GM12865 (cell line): ENCODE data around the gene HSDL2.
A peak's percentile ranks its signal among the peaks of the same experiment; 100 is the strongest.

Source experiments
- DNase-seq: peaks from one replicate; pipeline ENCODE4 v3.0.0; 2010; ENCODE audit warnings: low read depth
- H3K4me3 ChIP-seq: 2 replicates; pipeline ENCODE4 v1.5.1; 2011; ENCODE audit warnings: mild to moderate bottlenecking, low read depth, low read length, control low read depth
- TF ChIP-seq, protein P1 (sequence below): IDR thresholded peaks from 2 replicates; pipeline ENCODE4 v1.5.1; 2011; ENCODE audit warnings: low read length, control low read depth, low read depth, inconsistent platforms; ENCODE audit not compliant: insufficient read depth; ENCODE audit errors: missing control alignments

Gene HSDL2

DNA sequence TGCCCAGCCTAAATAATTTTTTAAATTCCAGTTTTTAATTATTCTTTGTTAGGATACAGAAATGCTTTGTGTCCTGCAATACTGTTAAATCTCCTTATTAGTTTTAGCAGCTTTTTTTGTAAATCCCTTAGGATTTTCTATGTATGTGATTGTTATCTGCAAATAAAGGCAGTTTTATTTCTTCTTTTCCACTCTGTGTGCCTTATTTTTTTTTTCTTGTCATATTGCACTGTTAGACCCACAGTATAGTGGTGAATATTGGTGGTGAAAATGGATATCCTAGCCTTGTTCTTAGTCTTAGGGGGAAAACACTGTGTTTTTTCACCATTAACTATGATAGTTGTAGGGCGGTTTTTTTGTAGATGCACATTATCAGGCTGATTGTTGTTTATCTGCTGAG lies 95.4 kb downstream of the HSDL2 start:
- DNase-seq: no peak
- no peak overlapping the region for H3K4me3 ChIP-seq
- TF ChIP-seq, protein P1, sequence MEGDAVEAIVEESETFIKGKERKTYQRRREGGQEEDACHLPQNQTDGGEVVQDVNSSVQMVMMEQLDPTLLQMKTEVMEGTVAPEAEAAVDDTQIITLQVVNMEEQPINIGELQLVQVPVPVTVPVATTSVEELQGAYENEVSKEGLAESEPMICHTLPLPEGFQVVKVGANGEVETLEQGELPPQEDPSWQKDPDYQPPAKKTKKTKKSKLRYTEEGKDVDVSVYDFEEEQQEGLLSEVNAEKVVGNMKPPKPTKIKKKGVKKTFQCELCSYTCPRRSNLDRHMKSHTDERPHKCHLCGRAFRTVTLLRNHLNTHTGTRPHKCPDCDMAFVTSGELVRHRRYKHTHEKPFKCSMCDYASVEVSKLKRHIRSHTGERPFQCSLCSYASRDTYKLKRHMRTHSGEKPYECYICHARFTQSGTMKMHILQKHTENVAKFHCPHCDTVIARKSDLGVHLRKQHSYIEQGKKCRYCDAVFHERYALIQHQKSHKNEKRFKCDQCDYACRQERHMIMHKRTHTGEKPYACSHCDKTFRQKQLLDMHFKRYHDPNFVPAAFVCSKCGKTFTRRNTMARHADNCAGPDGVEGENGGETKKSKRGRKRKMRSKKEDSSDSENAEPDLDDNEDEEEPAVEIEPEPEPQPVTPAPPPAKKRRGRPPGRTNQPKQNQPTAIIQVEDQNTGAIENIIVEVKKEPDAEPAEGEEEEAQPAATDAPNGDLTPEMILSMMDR: no peak

DNA sequence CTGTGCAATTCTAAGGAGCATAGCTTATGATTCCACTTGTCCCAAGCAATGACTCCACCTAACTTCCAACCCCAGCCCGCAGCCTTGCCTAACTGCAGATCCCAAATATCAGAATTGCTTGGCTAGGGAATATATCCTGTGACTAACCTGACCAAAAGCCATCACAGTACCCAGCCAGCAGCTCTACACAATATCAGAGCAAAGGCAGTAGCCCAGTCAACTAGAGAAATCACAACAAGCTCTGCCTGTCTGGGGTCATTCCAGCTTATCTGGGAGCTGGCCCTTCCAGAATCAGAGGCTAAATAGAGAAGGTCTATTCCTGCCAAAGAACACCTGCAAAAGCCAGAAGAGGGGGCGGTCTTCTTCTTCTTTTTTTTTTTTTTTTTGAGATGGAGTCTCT lies 97.4 kb downstream of the HSDL2 start:
- TF ChIP-seq, protein P1: no peak
- no peak overlapping the region for H3K4me3 ChIP-seq
- DNase-seq: no peak

DNA sequence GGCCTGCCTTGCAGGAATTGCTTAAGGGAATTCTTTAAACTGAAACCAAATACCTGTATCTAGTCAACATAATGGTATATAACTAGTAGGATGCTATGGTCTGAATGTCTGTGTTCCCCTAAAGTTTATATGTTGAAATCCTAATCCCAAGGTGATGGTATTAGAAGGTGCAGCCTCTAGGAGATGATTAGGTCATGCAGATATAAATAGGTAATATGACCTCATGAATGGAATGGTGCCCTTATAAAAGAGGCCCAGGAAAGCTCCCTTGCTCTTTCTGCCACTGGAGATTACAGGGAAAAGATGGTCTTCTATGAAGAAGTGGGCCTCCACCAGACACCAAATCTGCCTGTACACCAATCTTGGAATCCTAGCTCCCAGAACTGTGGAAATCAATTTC lies 99.3 kb downstream of the HSDL2 start:
- H3K4me3 ChIP-seq: no peak overlapping the region
- TF ChIP-seq, protein P1: no peak
- no peak for DNase-seq

DNA sequence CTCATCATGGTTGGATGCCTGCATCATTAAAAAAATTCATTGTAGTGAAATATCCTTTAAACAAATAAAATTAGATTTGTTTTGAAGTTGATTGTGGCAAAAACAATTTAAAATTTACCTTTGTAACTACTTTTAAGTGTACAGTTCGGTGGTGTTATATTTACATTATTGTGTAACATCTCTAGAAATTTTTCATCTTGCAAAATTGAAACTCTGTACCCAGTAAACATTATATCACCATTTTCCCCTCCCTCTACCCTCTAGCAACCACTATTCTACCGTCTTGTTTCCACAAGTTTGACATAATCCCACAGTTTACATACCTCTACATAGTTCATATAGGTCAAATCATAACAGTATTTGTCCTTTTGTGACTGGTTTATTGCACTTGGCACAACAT lies 104.7 kb downstream of the HSDL2 start:
- TF ChIP-seq, protein P1: no peak
- DNase-seq: no peak
- H3K4me3 ChIP-seq: no peak overlapping the region

DNA sequence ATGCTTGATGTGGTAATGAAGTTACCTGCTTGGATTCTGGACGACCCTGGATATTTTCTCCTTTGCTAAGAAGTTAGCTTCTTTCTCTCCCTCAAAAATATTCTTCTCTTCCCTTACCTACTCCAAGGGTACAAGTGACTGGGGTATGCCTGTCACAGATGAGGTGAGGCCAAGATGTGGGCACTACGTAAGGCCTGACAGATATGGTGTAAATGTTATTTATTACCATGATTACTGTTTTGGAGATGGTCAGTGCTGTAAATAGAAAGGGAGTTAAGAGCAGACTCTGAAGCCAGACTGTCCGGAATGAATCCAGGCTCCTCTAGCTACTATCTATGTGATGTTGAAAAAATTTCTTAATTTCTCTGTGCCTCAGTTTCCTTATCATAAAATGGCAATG lies 105.7 kb downstream of the HSDL2 start:
- TF ChIP-seq, protein P1: no peak
- DNase-seq: no peak
- H3K4me3 ChIP-seq: peak overlapping the region; percentile 97

DNA sequence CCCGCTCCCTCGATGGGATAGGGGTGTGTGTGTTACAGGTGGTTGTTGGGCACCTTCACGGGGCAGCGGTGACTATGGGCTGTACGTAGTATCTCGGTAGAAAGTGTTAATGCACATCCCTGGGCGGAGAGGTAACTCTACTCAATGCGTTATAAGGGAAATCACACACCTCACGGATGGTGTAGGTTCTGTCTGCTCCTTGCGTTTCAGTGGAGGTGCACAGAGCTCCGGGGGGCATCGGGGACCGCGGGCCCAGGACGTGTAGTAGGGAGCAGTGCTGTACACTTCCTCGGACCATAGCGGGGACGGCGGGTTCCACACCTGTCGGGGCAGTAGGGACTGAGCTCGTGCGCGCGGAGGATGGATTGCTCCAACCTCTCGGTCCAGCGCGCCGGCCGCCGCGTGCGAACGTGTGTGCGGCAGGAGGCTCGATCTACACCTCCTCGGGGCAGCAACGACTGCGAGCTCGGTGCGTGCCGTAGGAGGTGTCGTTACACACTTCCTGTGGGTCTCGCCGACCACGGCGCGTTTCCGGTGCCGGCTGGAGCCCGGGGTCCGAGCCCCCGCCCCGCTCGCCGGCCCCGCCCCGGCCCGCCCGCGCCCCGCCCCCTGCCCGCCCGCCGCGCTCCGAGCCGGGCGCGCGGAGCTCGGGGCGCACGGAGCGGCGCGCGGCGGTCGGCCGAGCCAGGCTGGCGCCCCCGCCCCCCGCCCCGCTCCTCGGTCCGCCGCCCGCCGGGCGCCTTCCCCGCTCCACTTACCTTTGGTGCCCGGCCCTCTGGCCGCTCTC lies 106.5 kb downstream of the HSDL2 start, which contains the start of gene KIAA1958:
TSS of gene KIAA1958 (plus strand) at position 607 of the 787 bp plus-strand sequence. CDS start 87,254 bp downstream, outside the sequence.
- H3K4me3 ChIP-seq: peak within 1 kb of the TSS; percentile 97
- peak; percentile 95 for DNase-seq
- TF ChIP-seq, protein P1: no peak
